COLO668 (cell line): Measurements from ENCODE around the gene SNX24.
"Not testable (repeated sequence)": the region's sequence is repeated elsewhere in the genome, so short reads cannot be mapped to it uniquely, and the experiment has no call there.

ENCODE experiments used
- DNase-seq: peaks from one replicate; lab custom pipeline; 2025; ENCODE audit not compliant: unreplicated experiment; lab: John Stamatoyannopoulos, UW

Gene SNX24

DNA sequence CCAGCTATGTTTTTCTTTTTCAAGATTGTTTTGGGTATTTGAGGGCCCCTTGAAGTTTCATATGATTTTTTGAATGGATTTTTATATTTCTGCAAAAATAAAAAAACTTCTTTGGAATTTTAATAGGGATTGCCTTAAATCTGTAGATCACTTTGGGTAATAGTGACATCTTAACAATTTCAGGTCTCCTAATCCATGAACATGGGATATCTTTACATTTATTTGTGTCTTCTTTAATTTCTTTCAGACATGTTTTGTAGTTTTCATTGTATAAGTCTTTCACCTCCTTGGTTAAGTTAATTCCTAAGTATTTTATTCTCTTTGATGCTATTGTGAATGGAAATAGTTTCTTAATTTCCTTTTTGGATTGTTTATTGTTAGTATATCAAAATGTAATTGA lies 112.0 kb downstream of the SNX24 start:
- DNase-seq: no peak

GRCh38 chr5:122959740-122960445 lies 114.5 kb downstream of the SNX24 start:
- DNase-seq: no peak

GRCh38 chr5:122963305-122963704 lies 117.9 kb downstream of the SNX24 start:
- no peak for DNase-seq

- no peak for DNase-seq
These were observed 119.7 kb downstream of the SNX24 start for GRCh38 chr5:122965111-122965510.

DNA sequence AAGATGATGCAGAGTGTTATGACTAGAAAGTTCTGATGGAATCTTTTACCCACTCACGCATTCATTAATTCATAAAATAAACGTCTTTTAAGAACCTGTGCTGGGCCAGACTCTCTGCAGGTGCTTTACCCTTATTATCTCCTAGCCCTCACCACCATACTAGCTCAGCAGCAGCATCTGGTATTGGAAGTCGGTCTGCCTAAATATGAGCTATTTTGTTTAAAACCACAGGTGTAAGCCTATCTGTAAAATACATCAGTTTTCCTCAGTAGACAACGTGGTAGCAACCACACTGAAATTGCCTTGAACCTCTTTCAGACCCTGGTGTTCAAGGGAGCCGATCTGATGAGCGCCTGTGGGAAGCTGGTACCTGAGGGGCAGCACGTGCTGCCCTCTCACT lies 121.7 kb downstream of the SNX24 start:
- DNase-seq: no peak

DNA sequence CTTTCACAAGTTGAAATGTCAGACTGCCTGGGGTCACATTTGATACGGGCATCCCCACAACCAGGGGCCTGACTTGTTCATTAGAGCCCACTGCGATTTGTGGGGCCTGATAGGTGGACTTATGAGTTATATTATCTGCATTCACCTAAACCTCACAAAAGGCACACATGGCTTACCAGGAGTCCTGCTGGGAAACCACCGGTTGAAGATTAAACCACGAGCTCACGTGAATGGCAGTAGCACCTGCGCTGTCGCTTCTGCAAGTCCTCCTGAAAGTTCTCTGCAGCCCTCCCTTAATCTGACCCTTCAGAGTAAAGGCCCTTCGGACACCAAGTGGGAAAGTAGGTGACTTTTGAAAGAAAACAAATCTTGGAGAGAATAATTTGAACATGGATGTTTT lies 122.2 kb downstream of the SNX24 start:
- peak; percentile 21 for DNase-seq

- DNase-seq: not testable (repeated sequence)
These were observed 122.6 kb downstream of the SNX24 start for GRCh38 chr5:122968056-122968455.

DNA sequence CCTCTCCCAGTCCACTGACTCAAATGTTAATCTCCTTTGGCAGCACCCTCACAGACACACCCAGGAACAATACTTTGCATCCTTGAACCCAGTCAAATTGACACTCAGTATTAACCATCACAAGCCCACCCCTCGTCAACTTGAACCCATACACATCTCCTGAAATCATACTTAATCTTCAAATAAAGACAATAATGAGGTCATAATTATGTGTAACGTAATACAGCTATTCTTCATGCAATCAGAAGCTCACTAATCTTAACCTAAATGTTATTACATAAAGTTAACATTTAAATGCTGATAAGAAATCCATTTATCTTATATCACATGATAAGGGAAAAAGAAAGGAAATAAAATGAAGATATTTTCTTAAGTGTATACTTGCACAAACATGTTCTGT lies 125.9 kb downstream of the SNX24 start:
- no peak for DNase-seq

DNA sequence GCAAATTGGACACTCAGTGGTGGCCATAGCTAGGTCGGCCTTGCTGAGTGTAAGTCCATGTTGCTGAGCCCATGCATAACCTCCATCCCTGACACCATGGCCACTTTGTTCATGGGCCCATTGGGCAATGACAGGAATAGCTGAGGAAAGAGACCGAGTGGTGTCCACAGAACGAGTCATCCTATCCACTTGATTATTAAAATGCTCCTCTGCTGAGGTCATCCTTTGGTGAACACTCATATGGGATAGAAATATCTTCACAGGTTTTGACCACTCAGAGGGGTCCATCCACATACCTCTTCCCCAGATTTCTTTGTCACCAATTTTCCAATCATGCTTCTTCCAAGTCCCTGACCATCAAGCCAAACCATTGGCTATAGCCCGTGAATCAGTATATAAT lies 127.5 kb downstream of the SNX24 start:
- DNase-seq: no peak

DNA sequence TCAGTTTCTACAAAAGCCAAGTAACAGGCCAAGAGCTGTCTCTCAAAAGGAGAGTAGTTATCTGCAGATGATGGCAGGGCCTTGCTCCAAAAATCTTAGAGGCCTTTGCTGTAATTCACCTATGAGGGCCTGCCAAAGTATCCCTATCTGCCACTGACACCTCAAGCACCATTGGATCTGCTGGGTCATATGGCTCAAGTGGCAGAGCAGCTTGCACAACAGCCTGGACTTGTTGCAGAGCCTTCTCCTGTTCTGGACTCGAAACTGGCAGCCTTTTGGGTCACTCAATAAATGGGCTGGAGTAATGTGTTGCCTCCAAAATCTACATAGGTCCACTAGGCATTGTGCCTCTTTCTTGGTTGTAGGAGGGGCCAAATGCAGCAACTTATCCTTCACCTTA lies 128.3 kb downstream of the SNX24 start:
- not testable (repeated sequence) for DNase-seq

- not testable (repeated sequence) for DNase-seq
These were observed 128.8 kb downstream of the SNX24 start for GRCh38 chr5:122974251-122974650.

DNA sequence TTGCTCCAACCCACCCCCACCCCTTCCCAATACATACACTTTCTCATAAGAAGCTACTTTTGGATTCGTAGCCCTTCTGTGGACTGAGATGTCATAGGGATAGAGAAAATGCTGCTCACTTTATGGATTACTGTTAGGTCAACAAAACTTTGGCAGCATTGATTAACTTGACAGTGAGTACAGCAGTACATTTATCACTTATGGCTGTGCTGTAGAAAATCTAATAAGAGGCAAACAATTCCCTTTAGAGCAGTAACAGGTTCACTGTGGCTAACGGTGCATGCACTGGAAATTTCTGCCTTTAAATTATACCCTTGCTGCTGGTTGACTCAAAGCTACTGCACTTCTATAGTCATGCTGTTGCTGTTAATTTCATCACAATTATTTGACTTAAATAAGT lies 131.9 kb downstream of the SNX24 start:
- DNase-seq: no peak

- no peak for DNase-seq
These were observed 132.7 kb downstream of the SNX24 start for GRCh38 chr5:122978068-122978467.

DNA sequence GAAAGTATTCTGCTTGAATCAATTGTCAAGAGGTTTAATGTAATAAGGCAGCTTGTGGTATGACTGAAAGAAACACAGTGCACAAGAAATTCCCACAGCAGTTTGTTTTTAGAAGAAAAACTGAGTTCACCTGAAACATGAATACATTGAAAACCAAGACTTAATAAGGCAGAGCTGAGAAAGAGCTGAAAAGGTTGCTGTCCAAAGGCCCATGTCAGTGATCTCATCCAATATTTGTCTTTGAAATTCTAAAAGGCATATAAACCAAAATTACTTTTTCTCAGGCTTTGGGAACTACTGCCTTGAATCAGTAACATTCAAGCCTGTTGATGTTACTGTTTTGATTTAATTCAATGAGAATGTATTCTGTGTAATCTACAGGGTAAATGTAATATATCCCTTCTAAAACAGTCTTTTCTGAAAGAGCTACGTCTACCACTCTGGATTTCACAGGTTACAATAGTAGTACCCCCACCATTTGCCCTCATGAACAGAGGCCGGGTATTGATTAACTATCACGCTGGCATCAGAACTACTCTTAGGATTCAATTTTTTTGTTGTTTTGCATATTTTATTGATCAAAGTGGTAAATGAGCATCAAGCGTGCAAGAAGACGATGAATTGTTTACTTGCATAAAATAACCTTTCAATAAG lies 133.4 kb downstream of the SNX24 start:
- no peak for DNase-seq

GRCh38 chr5:122981846-122982245 lies 136.4 kb downstream of the SNX24 start:
- DNase-seq: no peak

DNA sequence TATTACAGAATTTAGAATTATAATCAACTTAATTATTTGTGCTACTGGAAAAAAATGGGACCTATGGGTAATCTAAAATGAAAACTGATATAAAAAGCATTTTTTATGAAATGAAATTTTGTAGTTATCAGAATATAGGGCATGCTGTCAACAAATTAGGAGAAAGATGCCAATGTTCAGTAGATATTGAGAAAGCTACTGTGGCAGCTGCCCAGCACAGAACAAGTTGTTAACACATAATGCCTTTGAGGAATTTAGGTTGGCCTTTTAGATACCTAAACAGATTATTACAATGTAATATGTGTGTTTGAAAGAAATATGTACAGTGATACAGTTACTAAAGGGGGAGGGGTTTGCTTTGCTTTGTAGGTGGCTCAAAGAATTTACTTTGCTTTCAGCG lies 137.0 kb downstream of the SNX24 start:
- DNase-seq: no peak

DNA sequence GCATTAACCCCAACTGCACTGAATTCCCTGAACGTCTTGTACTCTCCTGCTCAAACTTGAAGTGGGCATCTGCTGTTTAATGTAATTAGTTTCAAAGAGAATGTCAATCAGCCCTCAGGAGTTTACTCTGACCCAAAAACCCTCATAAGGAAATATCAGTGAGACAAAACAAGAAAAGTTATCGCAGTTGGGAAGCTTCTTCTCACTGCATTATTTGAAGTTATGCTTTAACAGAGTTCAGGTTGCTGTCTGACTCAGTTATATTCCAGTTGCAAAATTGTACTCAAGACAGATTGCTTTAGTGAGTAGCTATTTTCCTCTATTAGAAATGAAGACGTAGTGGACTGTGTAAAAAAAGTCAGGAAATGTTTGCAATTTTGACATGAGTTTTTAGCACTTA lies 139.0 kb downstream of the SNX24 start:
- no peak for DNase-seq

DNA sequence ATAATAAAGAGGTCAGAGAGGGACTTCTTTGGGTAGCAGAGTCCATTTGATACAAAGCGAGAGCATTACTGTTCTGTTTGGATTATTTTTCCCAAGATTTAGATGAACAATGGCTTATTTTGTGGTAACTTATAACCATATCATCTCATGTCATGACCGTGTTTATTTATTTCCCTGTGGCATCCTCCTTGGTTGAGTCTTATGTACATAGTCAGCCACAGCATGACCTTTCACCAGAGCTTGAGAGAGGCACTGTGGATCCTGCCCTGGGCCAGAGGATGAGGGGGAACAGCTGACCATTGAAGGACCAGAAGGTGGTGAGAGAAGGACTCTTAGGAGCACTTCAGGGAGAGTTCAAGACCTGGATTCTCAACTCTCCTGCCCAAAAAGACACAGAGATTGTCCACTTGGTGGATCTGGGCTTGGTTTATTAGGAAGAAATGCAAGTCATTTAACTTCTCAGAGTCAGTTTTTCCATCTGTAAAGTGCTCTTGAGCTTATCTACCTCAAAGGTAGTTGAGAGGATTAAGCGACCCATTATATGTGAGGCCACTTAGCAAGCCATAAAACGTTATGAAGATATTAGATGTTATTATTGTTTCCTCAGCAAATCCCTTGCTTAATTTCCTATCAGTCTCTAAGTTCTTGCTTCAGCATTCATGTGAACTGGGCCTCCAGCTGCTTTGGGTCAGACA lies 139.7 kb downstream of the SNX24 start:
- DNase-seq: no peak

GRCh38 chr5:122985954-122986721 lies 140.7 kb downstream of the SNX24 start:
- DNase-seq: no peak

DNA sequence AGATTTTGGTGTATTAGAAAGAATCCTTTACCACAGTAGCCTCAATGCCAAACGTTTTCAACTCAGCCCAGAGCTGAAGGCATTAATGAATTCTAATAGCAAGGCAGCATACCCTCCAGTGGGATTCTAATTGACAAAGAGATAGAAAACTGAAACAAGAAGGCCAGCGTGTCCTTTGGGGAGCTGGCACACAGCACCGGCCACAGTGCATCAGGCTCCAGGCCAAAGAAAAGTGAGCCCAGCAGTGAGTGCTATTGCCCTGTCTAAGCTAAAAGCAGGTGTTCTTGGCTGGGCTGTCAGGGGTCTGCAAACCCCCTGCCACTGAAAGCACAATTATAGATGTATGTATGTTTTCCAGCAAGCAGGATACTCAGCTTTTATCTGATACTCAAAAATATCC lies 150.7 kb downstream of the SNX24 start:
- DNase-seq: no peak

DNA sequence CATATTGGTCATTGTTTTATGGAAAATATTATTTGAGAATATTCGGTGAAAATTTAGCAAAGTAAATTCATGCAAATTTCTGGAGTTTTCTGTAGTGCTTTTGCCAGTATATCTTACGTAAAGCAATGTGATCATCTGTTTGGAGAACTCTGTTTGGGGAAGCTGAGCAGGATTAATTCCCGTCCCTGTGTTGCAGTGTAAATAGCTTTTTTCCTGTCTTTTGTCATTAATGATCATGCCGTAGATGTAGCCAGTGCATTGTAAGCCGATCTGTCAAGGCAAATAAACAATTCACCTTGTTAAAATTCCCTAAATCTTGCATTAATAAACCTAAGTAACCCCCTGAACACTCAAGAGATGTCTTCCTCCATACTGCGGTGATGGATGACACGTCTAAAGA lies 151.9 kb downstream of the SNX24 start:
- DNase-seq: no peak
